NOMO-1 treated with DMSO at 0.1 percent for 48 hours (cell line): Measurements from ENCODE around the gene SMIM45.

Experiments used
- DNase-seq: peaks from one replicate; lab custom pipeline; 2025; ENCODE audit not compliant: unreplicated experiment; lab: John Stamatoyannopoulos, UW

Gene SMIM45

GRCh38 chr22:41998361-41999261 is 46.7 kb downstream of the SMIM45 start, which contains the start of gene WBP2NL:
Gene WBP2NL (plus strand): TSS chr22:41998788. CDS start chr22:41998819, 31 bp downstream.
- peak; percentile 88 for DNase-seq

- no peak for DNase-seq
Measured at GRCh38 chr22:42000466-42000865, 48.5 kb downstream of the SMIM45 start.

- DNase-seq, result no peak
Measured at GRCh38 chr22:42001121-42001520, 49.2 kb downstream of the SMIM45 start.

GRCh38 chr22:42001706-42002105 is 49.8 kb downstream of the SMIM45 start:
- no peak for DNase-seq

- no peak for DNase-seq
Measured at GRCh38 chr22:42007922-42008321, 56.0 kb downstream of the SMIM45 start.
